Vagina (tissue), 2 donors: ENCODE measurements around the gene SLC25A5. TPM values are rescaled to one million over a fixed set of nuclear protein-coding genes. Genes with fewer than 3 reads are reported as not detected.

Experiments used
- DNase-seq, 2 donors: peaks; one replicate each; pipeline ENCODE4 v3.0.0-alpha.2; 2017; ENCODE audit errors: extremely low spot score in 2 of 2
- H3K27ac ChIP-seq: fragments of 200-600 bp; sonication (generic); one replicate; pipeline ENCODE4 v1.5.1; 2019
- H3K27me3 ChIP-seq: fragments of 200-600 bp; sonication (generic); one replicate; pipeline ENCODE4 v1.5.1; 2019
- H3K36me3 ChIP-seq, 2 donors: fragments of 200-600 bp; sonication (generic); one replicate each; pipeline ENCODE4 v1.5.1; 2017 to 2019
- H3K4me1 ChIP-seq: fragments of 200-600 bp; sonication (generic); one replicate; pipeline ENCODE4 v1.5.1; 2019
- H3K4me3 ChIP-seq, 2 donors: fragments of 200-600 bp; sonication (generic); 1 replicate in 1 of 2; 2 replicates in 1 of 2; pipeline ENCODE4 v1.5.1; 2016 to 2019
- H3K9me3 ChIP-seq: fragments of 200-600 bp; sonication (generic); one replicate; pipeline ENCODE4 v1.5.1; 2019
- POLR2A ChIP-seq, 2 donors: fragments of 450-650 bp; IDR thresholded peaks; one replicate each; pipeline ENCODE4 v1.6.1; 2017; ENCODE audit warnings: antibody characterized with exemption in 2 of 2, mild to moderate bottlenecking in 2 of 2, moderate library complexity in 2 of 2
- POLR2AphosphoS5 ChIP-seq, 2 donors: sonication (generic); formaldehyde crosslinking; IDR thresholded peaks; one replicate each; pipeline ENCODE4 v1.9.0; 2017; ENCODE audit warnings: antibody characterized with exemption in 2 of 2, mild to moderate bottlenecking in 2 of 2, low read depth in 1 of 2; ENCODE audit not compliant: insufficient read depth in 1 of 2
- intact Hi-C: fragments of 100-400 bp; cut with DNase I; formaldehyde crosslinking; loops from one replicate; pipeline ENCODE4 v1.15.1; 2023
- total RNA-seq: library from RNA; depleted of rRNA; stranded (reverse); fragments of >200 nt; gene quantifications from one replicate; pipeline ENCODE4 v1.2.3, GENCODE V29; 2016
- TF ChIP-seq, protein P1 (sequence below), 3 experiments: fragments of 450-650 bp in 2 of 3; fragments of 200-600 bp in 1 of 3; sonication (generic) in 1 of 3; IDR thresholded peaks; one replicate each; pipeline ENCODE4 v1.5.1; 2017 to 2019; ENCODE audit warnings: antibody characterized with exemption in 3 of 3, mild to moderate bottlenecking in 2 of 3, moderate library complexity in 2 of 3

Gene SLC25A5
- total RNA-seq: 303 TPM

DNA sequence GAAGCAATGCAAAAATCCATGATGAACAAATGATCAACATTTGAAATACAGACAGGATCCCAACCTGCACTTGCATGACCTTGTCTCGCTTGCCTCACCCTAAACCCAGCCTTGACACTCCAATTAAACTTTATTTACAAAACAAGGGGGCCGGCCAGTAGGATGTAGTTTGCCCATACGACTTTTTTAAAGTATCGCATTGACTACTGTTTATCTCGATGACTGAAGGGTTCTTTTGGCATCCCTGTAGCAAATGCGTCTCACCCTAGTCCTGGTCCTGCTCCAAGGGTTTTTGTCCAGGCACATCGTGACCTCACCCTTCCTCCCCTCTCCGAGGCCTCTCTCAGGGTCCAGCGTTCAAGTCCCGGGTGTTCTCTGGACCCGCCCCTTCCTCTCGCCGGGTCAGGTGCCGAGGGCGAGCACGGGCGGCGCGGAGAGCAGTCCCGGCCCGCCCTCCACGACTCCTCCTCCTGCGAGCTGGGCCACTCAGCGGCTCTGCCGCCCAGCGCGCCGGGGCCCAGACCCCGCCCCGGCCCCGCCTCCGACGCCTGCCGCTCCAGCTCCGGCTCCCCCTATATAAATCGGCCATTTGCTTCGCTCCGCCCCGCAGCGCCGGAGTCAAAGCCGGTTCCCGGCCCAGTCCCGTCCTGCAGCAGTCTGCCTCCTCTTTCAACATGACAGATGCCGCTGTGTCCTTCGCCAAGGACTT, at the start of gene SLC25A5:
SLC25A5 (plus strand) TSS at position 603 of the 709 bp plus-strand sequence; CDS start at position 675, 72 bp downstream.
- Histone ChIP-seq H3K27ac (peak within 1 kb of the TSS; percentile 93), H3K36me3 (peaks cover 0 to 10% of the 10 kb centered on the region in 2 donors), H3K27me3 (no peaks in the 10 kb centered on the region), H3K9me3 (no peaks in the 10 kb centered on the region), H3K4me1 (no peaks in the 10 kb centered on the region), H3K4me3 (peak within 1 kb of the TSS; percentile 67 to 72)
- TF ChIP-seq POLR2AphosphoS5 (IDR thresholded peaks at IDR 0.05; ENCODE audit: insufficient read depth in 1 of 2, low read depth in 1 of 2) (peak in 1 of 2 donors; percentile 92), POLR2A (IDR thresholded peaks at IDR 0.05) (peak in 1 of 2 donors; percentile 68)
- TF ChIP-seq, protein P1, sequence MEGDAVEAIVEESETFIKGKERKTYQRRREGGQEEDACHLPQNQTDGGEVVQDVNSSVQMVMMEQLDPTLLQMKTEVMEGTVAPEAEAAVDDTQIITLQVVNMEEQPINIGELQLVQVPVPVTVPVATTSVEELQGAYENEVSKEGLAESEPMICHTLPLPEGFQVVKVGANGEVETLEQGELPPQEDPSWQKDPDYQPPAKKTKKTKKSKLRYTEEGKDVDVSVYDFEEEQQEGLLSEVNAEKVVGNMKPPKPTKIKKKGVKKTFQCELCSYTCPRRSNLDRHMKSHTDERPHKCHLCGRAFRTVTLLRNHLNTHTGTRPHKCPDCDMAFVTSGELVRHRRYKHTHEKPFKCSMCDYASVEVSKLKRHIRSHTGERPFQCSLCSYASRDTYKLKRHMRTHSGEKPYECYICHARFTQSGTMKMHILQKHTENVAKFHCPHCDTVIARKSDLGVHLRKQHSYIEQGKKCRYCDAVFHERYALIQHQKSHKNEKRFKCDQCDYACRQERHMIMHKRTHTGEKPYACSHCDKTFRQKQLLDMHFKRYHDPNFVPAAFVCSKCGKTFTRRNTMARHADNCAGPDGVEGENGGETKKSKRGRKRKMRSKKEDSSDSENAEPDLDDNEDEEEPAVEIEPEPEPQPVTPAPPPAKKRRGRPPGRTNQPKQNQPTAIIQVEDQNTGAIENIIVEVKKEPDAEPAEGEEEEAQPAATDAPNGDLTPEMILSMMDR (IDR thresholded peaks at IDR 0.05): no peak
- intact Hi-C loops: no loop called here
- DNase-seq: peak in 1 of 2 donors; percentile 90

DNA sequence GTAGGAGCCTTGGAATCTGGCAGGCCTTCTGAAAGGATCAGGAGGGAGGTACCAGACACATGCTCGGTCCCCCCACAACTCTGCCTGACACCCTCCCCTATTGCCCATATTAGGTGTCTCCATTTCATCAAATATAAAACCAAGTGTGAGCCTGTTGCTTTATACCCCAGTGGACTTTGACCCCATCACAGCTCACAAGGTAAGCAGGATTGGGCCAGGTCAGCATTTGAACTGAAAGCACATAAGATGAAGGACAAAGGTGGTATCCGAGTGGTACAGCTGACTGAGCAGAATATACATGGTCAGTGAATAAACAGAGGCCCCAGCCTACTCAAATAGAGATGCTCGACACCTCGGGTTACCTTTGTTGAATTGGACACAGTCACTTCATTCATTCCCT, 49.1 kb upstream of the SLC25A5 start:
- intact Hi-C loops: no loop called here
- Histone ChIP-seq H3K27me3 (no peaks in the 10 kb centered on the region), H3K9me3 (no peaks in the 10 kb centered on the region), H3K27ac (no peak overlapping the region), H3K4me1 (no peaks in the 10 kb centered on the region), H3K36me3 (no peaks in the 10 kb centered on the region), H3K4me3 (no peak overlapping the region)
- no peak for DNase-seq
- TF ChIP-seq, protein P1 (IDR thresholded peaks at IDR 0.05): no peak
- TF ChIP-seq POLR2A (IDR thresholded peaks at IDR 0.05) (no peak), POLR2AphosphoS5 (IDR thresholded peaks at IDR 0.05; ENCODE audit: insufficient read depth in 1 of 2, low read depth in 1 of 2) (no peak)

DNA sequence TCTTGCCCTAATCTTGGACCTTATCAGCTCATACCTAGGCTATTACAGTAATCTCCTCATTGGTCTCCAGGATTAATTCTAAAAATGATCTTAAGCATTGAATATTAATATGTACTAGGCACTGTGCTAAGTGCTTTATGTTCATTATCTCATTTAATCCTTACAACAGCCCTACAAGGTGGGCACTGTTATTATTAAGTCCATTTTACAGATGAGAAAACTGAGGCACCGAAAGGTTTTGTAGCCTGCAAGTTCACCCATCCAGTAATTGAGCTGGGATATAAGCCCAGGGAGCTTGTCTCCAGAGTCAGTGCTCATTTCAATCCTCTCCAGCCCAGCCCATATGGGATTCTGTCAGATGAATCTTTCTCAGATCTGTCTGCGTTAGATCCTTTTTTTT, 48.3 kb upstream of the SLC25A5 start:
- Histone ChIP-seq H3K4me1 (no peaks in the 10 kb centered on the region), H3K27ac (no peak overlapping the region), H3K36me3 (no peaks in the 10 kb centered on the region), H3K27me3 (no peaks in the 10 kb centered on the region), H3K4me3 (no peak overlapping the region), H3K9me3 (no peaks in the 10 kb centered on the region)
- intact Hi-C loops: no loop called here
- no peak for TF ChIP-seq POLR2AphosphoS5 (IDR thresholded peaks at IDR 0.05; ENCODE audit: insufficient read depth in 1 of 2, low read depth in 1 of 2)
- TF ChIP-seq, protein P1 (IDR thresholded peaks at IDR 0.05): no peak
- TF ChIP-seq POLR2A (IDR thresholded peaks at IDR 0.05): no peak
- DNase-seq: no peak

DNA sequence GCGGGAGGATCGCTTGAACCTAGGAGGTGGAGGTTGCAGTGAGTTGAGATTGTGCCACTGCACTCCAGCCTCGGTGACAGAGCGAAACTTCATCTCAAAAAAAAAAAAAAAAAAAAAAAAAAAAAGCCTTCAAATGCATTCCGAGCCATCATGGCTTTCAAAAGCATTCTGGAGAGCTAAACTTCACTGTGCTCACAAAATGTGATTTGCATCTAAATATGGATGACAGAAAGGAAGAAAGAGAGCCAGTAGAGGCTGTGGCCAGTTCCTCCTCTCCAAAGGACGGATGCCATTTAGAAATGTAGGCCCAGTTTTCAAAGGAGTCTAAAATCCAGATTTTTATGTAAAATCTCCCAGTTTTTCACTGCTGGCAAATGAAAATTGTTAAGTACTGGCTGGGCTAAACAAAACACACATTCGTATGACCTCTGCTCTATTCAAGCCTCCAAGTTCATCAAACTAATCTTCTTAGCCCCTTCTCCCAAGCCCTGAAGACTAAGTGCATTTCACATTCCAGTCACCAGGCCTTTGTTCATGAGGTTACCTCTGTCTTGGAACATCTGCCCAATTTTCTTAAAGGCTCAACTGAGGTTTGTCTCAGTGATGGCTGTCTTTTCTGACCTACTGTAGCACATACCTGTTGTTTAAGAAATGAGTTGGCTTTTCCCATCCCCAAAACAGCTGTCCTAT, 47.1 kb upstream of the SLC25A5 start:
- no peaks in the 10 kb centered on the region for H3K27me3 ChIP-seq
- no peak overlapping the region for H3K27ac ChIP-seq
- no peaks in the 10 kb centered on the region for H3K4me1 ChIP-seq
- H3K36me3 ChIP-seq: no peaks in the 10 kb centered on the region
- intact Hi-C loops: no loop called here
- no peak overlapping the region for H3K4me3 ChIP-seq
- TF ChIP-seq POLR2AphosphoS5 (IDR thresholded peaks at IDR 0.05; ENCODE audit: insufficient read depth in 1 of 2, low read depth in 1 of 2) (no peak), POLR2A (IDR thresholded peaks at IDR 0.05) (no peak)
- TF ChIP-seq, protein P1 (IDR thresholded peaks at IDR 0.05): no peak
- H3K9me3 ChIP-seq: no peaks in the 10 kb centered on the region
- DNase-seq: no peak

DNA sequence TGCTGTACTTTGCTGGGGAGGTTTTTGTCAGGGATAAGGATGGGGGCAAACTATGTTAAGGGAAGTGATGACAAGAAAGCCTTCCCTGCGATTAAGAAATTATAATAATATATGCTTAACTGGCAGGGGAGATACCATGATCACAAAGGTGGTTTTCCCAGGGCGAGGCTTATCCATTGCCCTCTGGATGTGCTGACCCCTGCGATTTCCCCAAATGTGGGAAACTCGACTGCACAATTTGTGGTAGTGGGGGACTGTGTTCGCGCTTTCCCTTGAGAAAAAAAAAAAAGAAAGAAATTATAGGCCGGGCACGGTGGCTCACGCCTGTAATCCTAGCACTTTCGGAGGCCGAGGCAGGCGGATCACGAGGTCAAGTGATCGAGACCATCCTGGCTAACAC, 44.6 kb upstream of the SLC25A5 start:
- intact Hi-C loops: no loop called here
- no peak for TF ChIP-seq POLR2A (IDR thresholded peaks at IDR 0.05)
- TF ChIP-seq POLR2AphosphoS5 (IDR thresholded peaks at IDR 0.05; ENCODE audit: insufficient read depth in 1 of 2, low read depth in 1 of 2): no peak
- TF ChIP-seq, protein P1 (IDR thresholded peaks at IDR 0.05): no peak
- H3K27me3 ChIP-seq: no peaks in the 10 kb centered on the region
- DNase-seq: no peak
- no peak overlapping the region for H3K4me3 ChIP-seq
- no peak overlapping the region for H3K27ac ChIP-seq
- no peaks in the 10 kb centered on the region for H3K36me3 ChIP-seq
- H3K4me1 ChIP-seq: no peaks in the 10 kb centered on the region
- H3K9me3 ChIP-seq: no peaks in the 10 kb centered on the region
